ENCODE results near the gene ATP11A.

ATP11A gene

DNA sequence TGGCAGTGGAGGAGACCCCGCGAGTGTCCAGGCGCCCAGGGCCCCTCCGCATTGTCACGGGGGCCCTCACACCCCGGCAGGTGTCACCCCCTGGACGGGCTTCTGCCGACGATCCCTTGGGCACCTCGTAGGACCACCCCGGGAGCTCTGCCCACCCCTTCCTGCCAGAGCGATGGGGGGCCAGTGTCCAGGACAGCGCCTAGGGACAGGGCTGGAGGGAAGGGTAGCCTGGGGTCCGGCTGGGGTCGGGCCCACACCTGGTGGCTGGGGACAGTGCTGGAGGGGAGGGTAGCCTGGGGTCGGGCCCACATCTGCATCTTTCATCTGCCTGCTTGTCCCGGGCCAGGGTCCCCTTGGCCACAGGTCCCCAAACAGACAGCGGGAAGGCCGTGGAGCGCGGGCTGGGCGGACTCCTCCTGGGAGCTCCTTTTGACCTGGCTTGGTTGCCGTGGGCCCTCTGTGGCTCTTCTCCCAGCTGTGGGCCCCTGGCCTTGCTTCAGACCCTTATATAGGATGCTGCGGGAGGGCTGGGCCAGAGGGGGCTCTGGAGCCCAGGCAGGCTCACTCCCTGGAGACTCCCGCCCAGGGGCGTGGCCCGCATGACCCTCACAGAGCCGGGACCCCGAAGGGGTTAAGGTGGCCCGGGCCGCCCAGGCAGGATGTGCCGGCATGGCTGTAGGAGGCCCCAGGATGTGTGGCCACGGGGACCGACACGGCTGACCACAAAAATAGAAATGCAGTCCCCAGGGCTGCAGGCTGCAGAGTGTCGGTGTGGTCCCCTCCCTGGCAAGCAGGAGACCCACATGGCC lies 205.0 kb downstream of the ATP11A start:
- POLR2A ChIA-PET = no interaction called here
- H3K4me3 ChIP-seq (ENCODE audit: low read depth, low read length) = no peak overlapping the region
- TF ChIP-seq, protein P1, sequence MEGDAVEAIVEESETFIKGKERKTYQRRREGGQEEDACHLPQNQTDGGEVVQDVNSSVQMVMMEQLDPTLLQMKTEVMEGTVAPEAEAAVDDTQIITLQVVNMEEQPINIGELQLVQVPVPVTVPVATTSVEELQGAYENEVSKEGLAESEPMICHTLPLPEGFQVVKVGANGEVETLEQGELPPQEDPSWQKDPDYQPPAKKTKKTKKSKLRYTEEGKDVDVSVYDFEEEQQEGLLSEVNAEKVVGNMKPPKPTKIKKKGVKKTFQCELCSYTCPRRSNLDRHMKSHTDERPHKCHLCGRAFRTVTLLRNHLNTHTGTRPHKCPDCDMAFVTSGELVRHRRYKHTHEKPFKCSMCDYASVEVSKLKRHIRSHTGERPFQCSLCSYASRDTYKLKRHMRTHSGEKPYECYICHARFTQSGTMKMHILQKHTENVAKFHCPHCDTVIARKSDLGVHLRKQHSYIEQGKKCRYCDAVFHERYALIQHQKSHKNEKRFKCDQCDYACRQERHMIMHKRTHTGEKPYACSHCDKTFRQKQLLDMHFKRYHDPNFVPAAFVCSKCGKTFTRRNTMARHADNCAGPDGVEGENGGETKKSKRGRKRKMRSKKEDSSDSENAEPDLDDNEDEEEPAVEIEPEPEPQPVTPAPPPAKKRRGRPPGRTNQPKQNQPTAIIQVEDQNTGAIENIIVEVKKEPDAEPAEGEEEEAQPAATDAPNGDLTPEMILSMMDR (IDR thresholded peaks at IDR 0.05; ENCODE audit: insufficient read depth, low read length, missing control alignments) = no peak
- no peak for DNase-seq (ENCODE audit: low read depth, low spot score)
- CTCF ChIA-PET = no interaction called here

DNA sequence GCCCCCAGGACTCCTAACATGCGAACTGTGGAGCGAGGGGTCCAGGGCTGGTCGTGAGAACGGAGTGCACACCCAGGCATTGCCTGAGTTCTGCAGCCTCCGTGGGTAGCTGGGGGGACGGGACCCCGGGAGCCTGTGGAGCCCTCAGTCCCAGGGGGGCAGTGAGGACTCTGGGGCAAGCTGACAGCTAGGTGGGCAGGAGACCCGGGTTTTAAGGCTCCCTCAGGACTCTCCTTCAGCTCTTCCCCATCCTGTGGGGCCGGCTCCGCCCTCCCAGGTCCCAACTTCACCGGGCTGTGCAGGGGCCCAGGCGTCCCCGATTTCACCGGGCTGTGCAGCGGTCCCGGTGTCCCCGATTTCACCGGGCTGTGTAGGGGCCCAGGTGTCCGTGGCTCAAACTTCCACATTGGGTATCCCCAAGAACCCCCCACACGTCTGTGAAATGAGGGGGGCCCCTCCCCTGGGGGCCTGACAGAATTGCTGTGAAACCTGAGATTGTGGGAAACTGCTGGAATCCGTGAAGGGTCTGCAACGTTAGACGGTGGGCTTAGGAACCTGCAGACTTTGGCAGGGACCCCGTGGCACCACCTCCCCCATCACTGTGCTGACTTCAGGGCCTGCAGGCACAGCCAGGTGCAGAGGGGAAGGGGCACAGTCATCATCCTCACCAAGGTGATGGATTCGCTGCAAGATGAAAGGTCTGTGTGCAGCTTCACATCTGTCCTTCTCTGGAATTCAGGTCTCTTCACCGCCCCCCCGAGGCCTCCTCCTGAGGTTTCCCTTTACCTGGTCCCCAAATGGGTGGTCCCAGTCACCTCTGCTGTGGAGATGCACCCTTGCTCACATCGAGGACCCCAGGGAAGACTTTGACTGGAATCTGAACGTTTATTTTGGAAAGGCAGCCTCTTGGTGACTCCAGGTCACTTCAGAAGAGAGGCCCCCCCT lies 206.0 kb downstream of the ATP11A start:
- no peak for DNase-seq (ENCODE audit: low read depth, low spot score)
- H3K4me3 ChIP-seq (ENCODE audit: low read depth, low read length) = no peak overlapping the region
- CTCF ChIA-PET = no interaction called here
- TF ChIP-seq, protein P1 (IDR thresholded peaks at IDR 0.05; ENCODE audit: insufficient read depth, low read length, missing control alignments) = no peak
- POLR2A ChIA-PET = no interaction called here

DNA sequence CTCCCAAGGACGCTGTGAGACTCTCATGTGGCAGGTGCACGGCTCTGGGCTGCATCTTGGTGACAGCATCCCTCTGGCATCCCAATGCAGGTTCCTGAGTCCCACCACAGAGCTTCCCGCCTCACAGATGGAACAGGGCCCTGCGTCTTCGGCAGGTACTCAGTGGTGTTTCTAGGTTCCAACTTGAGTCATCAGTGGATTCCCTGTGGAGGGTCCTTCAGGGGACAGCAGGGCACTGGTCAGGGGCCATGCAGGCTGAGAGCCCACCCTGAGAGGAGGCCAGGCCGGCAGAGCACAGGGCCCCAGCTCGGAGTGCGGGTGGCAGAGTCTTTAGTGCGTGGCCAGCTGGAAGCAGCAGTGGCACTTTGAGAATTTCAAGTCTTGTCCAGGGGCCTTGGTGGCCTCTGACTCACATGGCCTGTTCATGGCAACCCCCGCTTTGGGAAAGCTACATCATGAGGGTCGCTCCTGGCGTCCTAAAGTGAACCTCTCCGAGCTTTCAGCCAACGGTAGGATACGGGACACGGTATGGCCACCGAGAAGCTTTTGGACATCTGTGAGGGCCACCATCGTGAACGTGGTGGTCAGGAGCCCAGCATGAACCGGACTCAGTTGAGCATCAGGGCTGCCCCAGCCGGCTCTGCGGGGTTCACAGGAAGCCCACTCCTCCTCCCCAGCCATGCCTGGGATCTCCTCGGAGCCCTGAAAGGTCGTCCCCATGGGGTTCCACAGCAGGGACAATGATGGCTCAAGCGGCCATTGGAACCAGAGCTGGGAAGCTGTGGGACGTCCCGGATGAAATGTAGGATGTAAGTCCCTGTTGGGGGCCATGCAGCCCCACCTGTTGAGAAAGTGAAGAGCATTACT lies 207.1 kb downstream of the ATP11A start:
- TF ChIP-seq, protein P1 (IDR thresholded peaks at IDR 0.05; ENCODE audit: insufficient read depth, low read length, missing control alignments) = no peak
- ChIA-PET POLR2A (no interaction called here), CTCF (no interaction called here)
- no peak for DNase-seq (ENCODE audit: low read depth, low spot score)
- H3K4me3 ChIP-seq (ENCODE audit: low read depth, low read length) = no peak overlapping the region

DNA sequence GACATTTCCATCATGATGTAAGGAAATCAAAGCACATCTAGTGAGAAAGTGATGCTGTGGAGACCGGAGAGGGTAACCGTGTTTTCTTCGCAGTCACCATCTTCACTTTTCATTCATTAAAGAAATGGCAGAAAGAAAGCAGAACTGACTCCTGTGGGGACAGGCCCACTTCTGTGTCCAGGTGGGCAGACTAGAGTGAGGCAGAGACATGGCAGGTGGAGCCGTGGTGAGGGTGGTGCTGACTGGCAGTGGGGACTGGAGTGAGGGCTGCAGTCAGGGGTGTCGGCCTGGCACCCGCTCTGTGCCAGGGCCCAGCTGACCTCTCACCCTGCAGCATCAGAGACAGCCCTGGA lies 207.7 kb downstream of the ATP11A start:
- no peak for DNase-seq (ENCODE audit: low read depth, low spot score)
- ChIA-PET CTCF (no interaction called here), POLR2A (no interaction called here)
- TF ChIP-seq, protein P1 (IDR thresholded peaks at IDR 0.05; ENCODE audit: insufficient read depth, low read length, missing control alignments) = no peak
- no peak overlapping the region for H3K4me3 ChIP-seq (ENCODE audit: low read depth, low read length)

DNA sequence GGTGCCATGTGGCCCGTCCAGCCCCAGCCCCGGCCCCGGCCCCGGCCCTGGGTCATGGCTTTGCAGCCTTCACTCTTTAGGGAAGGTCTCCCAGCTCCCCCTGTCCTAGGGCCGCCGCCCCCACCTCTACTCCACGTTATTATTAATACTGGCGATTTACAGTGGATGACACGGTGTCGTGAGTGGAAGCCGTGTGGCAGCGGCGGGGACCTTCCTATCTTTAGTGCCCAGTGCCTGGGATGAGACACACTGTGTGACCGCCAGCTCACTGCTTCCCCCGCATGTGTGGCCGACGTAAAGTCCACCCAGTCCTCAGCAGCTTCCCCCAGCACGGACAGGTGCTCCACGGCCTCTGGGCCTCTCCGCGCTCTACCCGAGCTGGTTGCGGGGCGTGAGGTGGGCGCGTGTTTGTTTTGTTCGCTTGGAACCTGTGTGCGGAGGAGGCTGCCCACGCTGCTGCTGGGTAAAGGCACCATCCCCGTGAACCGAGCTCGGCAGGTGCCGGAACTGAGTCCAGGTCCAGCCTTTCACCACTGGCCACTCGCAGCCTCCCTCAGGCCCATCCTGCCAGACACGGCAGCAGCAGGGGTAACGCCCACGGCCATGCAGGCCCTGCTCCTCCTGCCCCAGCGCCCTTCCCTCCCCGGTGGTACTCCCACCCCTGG lies 208.2 kb downstream of the ATP11A start:
- DNase-seq (ENCODE audit: low read depth, low spot score) = no peak
- no peak overlapping the region for H3K4me3 ChIP-seq (ENCODE audit: low read depth, low read length)
- CTCF ChIA-PET = no interaction called here
- TF ChIP-seq, protein P1 (IDR thresholded peaks at IDR 0.05; ENCODE audit: insufficient read depth, low read length, missing control alignments) = no peak
- POLR2A ChIA-PET = no interaction called here

All from AG04449 (cell line).